ENCODE data around the gene RNF183. TPM values are rescaled to one million over a fixed set of nuclear protein-coding genes. Genes with fewer than 3 reads are reported as not detected.
A peak's percentile ranks its signal among the peaks of the same experiment; 100 is the strongest.

RNF183 gene, protein sequence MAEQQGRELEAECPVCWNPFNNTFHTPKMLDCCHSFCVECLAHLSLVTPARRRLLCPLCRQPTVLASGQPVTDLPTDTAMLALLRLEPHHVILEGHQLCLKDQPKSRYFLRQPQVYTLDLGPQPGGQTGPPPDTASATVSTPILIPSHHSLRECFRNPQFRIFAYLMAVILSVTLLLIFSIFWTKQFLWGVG
- not detected in 2 replicates for total RNA-seq
- long read RNA-seq, result 0 reads

- H3K27ac Mint-ChIP-seq (ENCODE audit: unreplicated experiment), result no peak within 1 kb of the TSS
- no peaks in the 10 kb centered on the region for H3K4me1 Mint-ChIP-seq (ENCODE audit: unreplicated experiment)
- TF ChIP-seq CTCF (IDR thresholded peaks at IDR 0.05), result no peak
Observed at GRCh38 chr9:113302792-113303418, at the start of gene RNF183. Gene RNF183 (minus strand): TSS chr9:113303376. CDS start chr9:113298184, 5,192 bp downstream.

GRCh38 chr9:113352411-113352810, 49.2 kb upstream of the RNF183 start:
- H3K9me3 Mint-ChIP-seq (ENCODE audit: unreplicated experiment), result no peaks in the 10 kb centered on the region
- H3K4me3 Mint-ChIP-seq (ENCODE audit: unreplicated experiment), result no peak overlapping the region
- DNase-seq (ENCODE audit: extremely low spot score, unreplicated experiment), result no peak
- H3K27ac Mint-ChIP-seq (ENCODE audit: unreplicated experiment), result no peak overlapping the region
- peaks cover 17% of the 10 kb centered on the region for H3K4me1 Mint-ChIP-seq (ENCODE audit: unreplicated experiment)
- H3K36me3 Mint-ChIP-seq (ENCODE audit: unreplicated experiment), result no peaks in the 10 kb centered on the region
- TF ChIP-seq CTCF (IDR thresholded peaks at IDR 0.05), result no peak
- H3K27me3 Mint-ChIP-seq (ENCODE audit: unreplicated experiment), result peaks cover 82% of the 10 kb centered on the region

More at GRCh38 chr9:113302792-113303418, at the start of gene RNF183:
- DNase-seq (ENCODE audit: extremely low spot score, unreplicated experiment), result no peak
- no peaks in the 10 kb centered on the region for H3K36me3 Mint-ChIP-seq (ENCODE audit: unreplicated experiment)
- no peak within 1 kb of the TSS for H3K4me3 Mint-ChIP-seq (ENCODE audit: unreplicated experiment)
- peaks cover 38% of the 10 kb centered on the region for H3K27me3 Mint-ChIP-seq (ENCODE audit: unreplicated experiment)
- no peaks in the 10 kb centered on the region for H3K9me3 Mint-ChIP-seq (ENCODE audit: unreplicated experiment)

DNA sequence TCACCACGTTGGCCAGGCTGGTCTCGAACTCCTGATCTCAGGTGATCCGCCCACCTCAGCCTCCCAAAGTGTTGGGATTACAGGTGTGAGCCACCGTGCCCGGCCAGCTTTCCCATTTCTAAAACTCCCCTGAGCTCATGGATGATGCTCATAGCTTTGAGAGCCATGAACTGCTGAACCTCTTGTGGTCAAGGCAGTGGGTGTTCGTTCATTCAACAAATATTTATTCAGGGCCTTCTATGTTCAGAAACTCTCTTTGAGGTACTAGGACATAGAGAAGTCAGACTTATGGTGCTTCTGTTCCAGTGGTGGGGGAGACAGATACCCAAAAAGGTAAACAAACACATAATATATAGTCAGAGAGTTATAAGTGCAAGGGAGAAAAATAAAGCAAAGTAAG, 48.8 kb upstream of the RNF183 start:
- no peak overlapping the region for H3K4me3 Mint-ChIP-seq (ENCODE audit: unreplicated experiment)
- H3K27ac Mint-ChIP-seq (ENCODE audit: unreplicated experiment), result no peak overlapping the region
- DNase-seq (ENCODE audit: extremely low spot score, unreplicated experiment), result no peak
- no peak for TF ChIP-seq CTCF (IDR thresholded peaks at IDR 0.05)
- H3K4me1 Mint-ChIP-seq (ENCODE audit: unreplicated experiment), result peaks cover 17% of the 10 kb centered on the region
- H3K9me3 Mint-ChIP-seq (ENCODE audit: unreplicated experiment), result no peaks in the 10 kb centered on the region
- H3K27me3 Mint-ChIP-seq (ENCODE audit: unreplicated experiment), result peaks cover 84% of the 10 kb centered on the region
- H3K36me3 Mint-ChIP-seq (ENCODE audit: unreplicated experiment), result no peaks in the 10 kb centered on the region

- peaks cover 14% of the 10 kb centered on the region for H3K4me1 Mint-ChIP-seq (ENCODE audit: unreplicated experiment)
- H3K36me3 Mint-ChIP-seq (ENCODE audit: unreplicated experiment), result no peaks in the 10 kb centered on the region
- no peaks in the 10 kb centered on the region for H3K9me3 Mint-ChIP-seq (ENCODE audit: unreplicated experiment)
- no peak overlapping the region for H3K4me3 Mint-ChIP-seq (ENCODE audit: unreplicated experiment)
- no peak overlapping the region for H3K27ac Mint-ChIP-seq (ENCODE audit: unreplicated experiment)
- peaks cover 74% of the 10 kb centered on the region for H3K27me3 Mint-ChIP-seq (ENCODE audit: unreplicated experiment)
- TF ChIP-seq CTCF (IDR thresholded peaks at IDR 0.05), result no peak
- DNase-seq (ENCODE audit: extremely low spot score, unreplicated experiment), result no peak
Observed at GRCh38 chr9:113350937-113351336, 47.8 kb upstream of the RNF183 start.

DNA sequence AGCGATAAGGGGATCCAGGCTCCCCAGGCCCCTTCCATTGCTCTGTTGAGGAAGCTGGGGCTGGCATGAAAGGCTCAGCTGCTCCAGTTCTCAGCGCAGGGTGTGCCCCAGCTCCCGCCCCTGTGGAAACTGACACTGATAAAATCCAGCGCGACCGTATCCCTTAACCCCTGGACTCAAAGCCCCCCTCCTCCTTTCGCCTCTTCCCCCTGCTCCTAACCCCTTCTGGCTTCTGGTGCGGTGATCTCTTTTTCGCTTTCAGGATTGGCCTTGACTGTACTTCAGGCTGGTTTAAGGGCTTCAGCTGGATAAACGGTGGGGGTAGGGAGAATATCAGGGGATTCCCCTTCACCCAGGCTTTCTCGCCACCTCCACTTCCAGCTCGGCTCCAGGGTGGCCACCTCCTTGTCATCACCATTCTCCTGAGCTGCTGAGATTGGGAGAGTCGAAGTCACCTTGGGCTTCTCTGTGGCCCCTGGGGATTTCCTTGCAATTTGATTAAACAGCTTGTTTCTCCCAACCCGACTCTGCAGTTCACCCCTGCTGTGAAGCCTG, 47.0 kb upstream of the RNF183 start:
- Mint-ChIP-seq H3K9me3 (ENCODE audit: unreplicated experiment) (no peaks in the 10 kb centered on the region), H3K27me3 (ENCODE audit: unreplicated experiment) (peaks cover 67% of the 10 kb centered on the region), H3K36me3 (ENCODE audit: unreplicated experiment) (no peaks in the 10 kb centered on the region), H3K4me1 (ENCODE audit: unreplicated experiment) (peaks cover 14% of the 10 kb centered on the region), H3K4me3 (ENCODE audit: unreplicated experiment) (peak overlapping the region; percentile 60), H3K27ac (ENCODE audit: unreplicated experiment) (no peak overlapping the region)
- no peak for TF ChIP-seq CTCF (IDR thresholded peaks at IDR 0.05)
- no peak for DNase-seq (ENCODE audit: extremely low spot score, unreplicated experiment)
